IgD-negative memory B cell (primary cell): Measurements from ENCODE around the gene SWAP70. TPM values are rescaled to one million over a fixed set of nuclear protein-coding genes. Genes with fewer than 3 reads are reported as not detected.

Experiments
- H3K27ac Mint-ChIP-seq, 3 donors: one replicate each; pipeline ENCODE4 v1.8.0; 2020 to 2022; ENCODE audit warnings: mild to moderate bottlenecking in 3 of 3, mixed read lengths in 3 of 3, moderate library complexity in 1 of 3
- H3K27me3 Mint-ChIP-seq: one replicate; pipeline ENCODE4 v1.8.0; 2021; ENCODE audit warnings: mixed read lengths
- H3K36me3 Mint-ChIP-seq: one replicate; pipeline ENCODE4 v1.8.0; 2020; ENCODE audit warnings: mild to moderate bottlenecking, mixed read lengths
- H3K4me1 Mint-ChIP-seq, 3 donors: one replicate each; pipeline ENCODE4 v1.8.0; 2020 to 2022; ENCODE audit warnings: mixed read lengths in 3 of 3, mild to moderate bottlenecking in 1 of 3
- H3K4me3 Mint-ChIP-seq, 4 donors: one replicate each; pipeline ENCODE4 v1.8.0; 2020 to 2022; ENCODE audit warnings: mild to moderate bottlenecking in 4 of 4, mixed read lengths in 4 of 4, moderate library complexity in 3 of 4
- H3K9me3 Mint-ChIP-seq, 3 donors: one replicate each; pipeline ENCODE4 v1.8.0; 2020 to 2021; ENCODE audit warnings: mixed read lengths in 3 of 3, mild to moderate bottlenecking in 1 of 3
- polyA plus RNA-seq: library from polyadenylated mRNA; unstranded; fragments of 300-500 nt; fragmentation: Illumina TruSeq; gene quantifications from one replicate; pipeline ENCODE4 v1.2.3, GENCODE V29; 2021

Gene SWAP70
- polyA plus RNA-seq, 1 donor from 2014 or later, result 298 TPM

GRCh38 chr11:9748361-9748970 lies 84.6 kb downstream of the SWAP70 start:
- Mint-ChIP-seq H3K27ac (peak overlapping the region; percentile 79 to 92 (median 92)), H3K9me3 (no peaks in the 10 kb centered on the region), H3K27me3 (no peaks in the 10 kb centered on the region), H3K4me1 (peaks cover 43 to 51% (median 47%) of the 10 kb centered on the region in 3 donors), H3K36me3 (peaks cover 11% of the 10 kb centered on the region), H3K4me3 (peak overlapping the region in 3 of 4 donors; percentile 42 to 64 (median 63))

DNA sequence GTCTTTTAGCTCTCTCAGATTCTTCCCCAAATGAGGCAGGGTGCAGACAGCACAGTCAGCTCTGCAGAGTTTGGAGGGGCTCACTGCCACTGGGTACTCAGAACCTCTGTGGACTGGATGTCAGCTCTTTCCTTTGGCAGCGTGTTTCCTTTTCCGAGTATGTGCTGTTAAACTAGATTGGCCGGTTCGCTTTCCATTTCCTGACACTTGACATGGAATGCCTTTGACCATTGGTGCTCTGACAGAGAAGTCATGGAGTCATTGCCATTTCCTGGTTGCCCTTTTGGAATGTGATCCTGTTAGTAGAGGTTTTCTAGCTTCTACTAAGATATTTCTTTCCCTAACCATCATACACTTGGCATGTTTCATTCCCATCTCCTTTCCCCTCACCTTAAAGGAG lies 86.7 kb downstream of the SWAP70 start:
- peak overlapping the region in 2 of 3 donors; percentile 7 to 39 for H3K27ac Mint-ChIP-seq
- H3K36me3 Mint-ChIP-seq, result peaks cover 9% of the 10 kb centered on the region
- no peak overlapping the region for H3K4me3 Mint-ChIP-seq
- H3K9me3 Mint-ChIP-seq, result no peaks in the 10 kb centered on the region
- no peaks in the 10 kb centered on the region for H3K27me3 Mint-ChIP-seq
- peaks cover 51 to 58% (median 52%) of the 10 kb centered on the region in 3 donors for H3K4me1 Mint-ChIP-seq

- peak overlapping the region in 2 of 3 donors; percentile 31 to 59 for H3K27ac Mint-ChIP-seq
- H3K27me3 Mint-ChIP-seq, result peaks cover 1% of the 10 kb centered on the region
- no peaks in the 10 kb centered on the region for H3K9me3 Mint-ChIP-seq
- H3K4me1 Mint-ChIP-seq, result peaks cover 49 to 58% (median 51%) of the 10 kb centered on the region in 3 donors
- peaks cover 6% of the 10 kb centered on the region for H3K36me3 Mint-ChIP-seq
- H3K4me3 Mint-ChIP-seq, result no peak overlapping the region
Measured at GRCh38 chr11:9752091-9752490, 88.2 kb downstream of the SWAP70 start.

- H3K4me1 Mint-ChIP-seq, result peaks cover 47 to 56% (median 48%) of the 10 kb centered on the region in 3 donors
- H3K27ac Mint-ChIP-seq, result peak overlapping the region; percentile 9 to 97 (median 96)
- peak overlapping the region in 1 of 4 donors; percentile 69 for H3K4me3 Mint-ChIP-seq
Measured at GRCh38 chr11:9753021-9753420, 89.1 kb downstream of the SWAP70 start.

DNA sequence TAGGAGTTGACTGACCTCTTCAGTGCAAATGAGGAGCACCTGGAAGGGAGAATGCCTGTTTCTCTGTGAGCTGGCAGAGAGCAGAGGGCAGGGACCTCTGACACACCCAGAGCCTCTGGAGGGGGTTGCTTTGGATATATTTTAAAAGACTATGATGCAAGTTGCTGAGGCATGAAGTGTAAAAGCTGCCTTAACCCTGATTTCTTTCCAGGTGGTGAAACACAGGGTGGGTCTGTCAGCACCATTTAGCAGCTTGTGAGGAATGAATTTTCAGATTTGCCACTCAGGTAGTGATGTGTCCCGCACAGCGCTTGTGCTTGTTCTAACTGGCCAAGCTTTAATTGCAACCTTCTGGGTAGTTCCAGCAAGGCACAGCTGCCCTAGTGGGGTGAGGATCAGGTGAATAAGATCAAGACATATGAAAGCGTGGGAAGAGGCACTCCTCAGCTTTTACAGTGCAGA lies 90.2 kb downstream of the SWAP70 start:
- peak overlapping the region in 3 of 4 donors; percentile 34 to 81 (median 80) for H3K4me3 Mint-ChIP-seq
- peak overlapping the region; percentile 96 to 99 (median 97) for H3K27ac Mint-ChIP-seq
- no peaks in the 10 kb centered on the region for H3K9me3 Mint-ChIP-seq
- peaks cover 1% of the 10 kb centered on the region for H3K27me3 Mint-ChIP-seq
- peaks cover 40 to 49% (median 44%) of the 10 kb centered on the region in 3 donors for H3K4me1 Mint-ChIP-seq
- H3K36me3 Mint-ChIP-seq, result no peaks in the 10 kb centered on the region

More at GRCh38 chr11:9753021-9753420, 89.1 kb downstream of the SWAP70 start:
- Mint-ChIP-seq H3K36me3 (peaks cover 6% of the 10 kb centered on the region), H3K9me3 (no peaks in the 10 kb centered on the region), H3K27me3 (peaks cover 1% of the 10 kb centered on the region)

DNA sequence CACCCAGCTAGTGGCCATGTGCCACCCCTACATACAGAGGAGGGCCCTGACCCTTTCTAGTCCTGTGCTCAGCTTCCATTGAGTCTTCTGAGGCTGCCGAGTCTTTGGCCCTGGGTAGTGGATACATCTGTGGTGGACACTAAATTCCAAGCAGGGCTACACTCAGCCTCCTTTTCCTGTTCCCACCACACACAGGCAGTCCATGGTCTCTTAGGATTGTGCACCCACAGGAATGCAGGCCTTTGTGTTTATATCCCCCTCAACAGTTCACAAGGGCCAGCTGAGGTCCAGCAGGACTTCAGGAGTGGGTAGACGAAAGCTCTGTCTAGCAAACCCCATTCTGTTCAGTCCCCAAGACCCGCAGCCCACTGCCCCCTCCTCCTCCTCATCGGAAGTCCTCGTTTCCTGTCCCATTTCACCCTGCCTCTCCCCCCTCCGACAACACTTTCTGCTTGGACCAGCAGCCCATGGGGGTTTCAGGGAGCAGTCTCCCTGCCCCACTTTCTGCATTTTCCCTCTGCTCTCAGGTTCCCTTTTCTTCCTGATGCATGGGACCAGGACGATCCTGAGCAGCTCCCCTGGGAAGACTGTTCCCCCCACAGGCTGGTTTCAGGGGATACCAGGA lies 91.8 kb downstream of the SWAP70 start:
- no peaks in the 10 kb centered on the region for H3K36me3 Mint-ChIP-seq
- H3K4me3 Mint-ChIP-seq, result peak overlapping the region; percentile 38 to 90 (median 79)
- H3K9me3 Mint-ChIP-seq, result no peaks in the 10 kb centered on the region
- H3K27ac Mint-ChIP-seq, result peak overlapping the region; percentile 96 to 99 (median 97)
- H3K27me3 Mint-ChIP-seq, result peaks cover 3% of the 10 kb centered on the region
- peaks cover 49 to 61% (median 56%) of the 10 kb centered on the region in 3 donors for H3K4me1 Mint-ChIP-seq

DNA sequence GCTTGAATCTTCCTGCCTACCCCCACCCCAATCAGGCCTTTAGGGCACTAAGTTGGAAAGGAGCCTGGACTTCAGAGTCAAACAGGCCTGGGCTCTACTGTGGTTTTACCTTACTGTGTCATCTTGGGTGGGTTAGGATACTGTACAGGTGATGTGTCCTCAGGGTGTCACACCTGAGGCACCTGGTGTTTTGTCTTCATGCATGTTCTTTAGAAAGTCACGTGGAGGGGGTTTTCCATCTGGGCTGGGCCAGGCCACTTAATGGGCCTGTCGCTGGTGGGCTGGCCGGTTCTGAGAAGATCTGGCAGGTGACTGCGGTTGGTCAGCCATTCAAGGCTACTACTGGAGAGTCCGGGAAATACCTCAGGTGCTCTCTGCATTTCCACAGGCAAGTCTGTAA lies 92.6 kb downstream of the SWAP70 start:
- H3K27ac Mint-ChIP-seq, result peak overlapping the region; percentile 96 to 99 (median 97)
- no peaks in the 10 kb centered on the region for H3K9me3 Mint-ChIP-seq
- no peaks in the 10 kb centered on the region for H3K36me3 Mint-ChIP-seq
- H3K27me3 Mint-ChIP-seq, result peaks cover 3% of the 10 kb centered on the region
- peak overlapping the region; percentile 61 to 90 (median 79) for H3K4me3 Mint-ChIP-seq
- H3K4me1 Mint-ChIP-seq, result peaks cover 49 to 63% (median 56%) of the 10 kb centered on the region in 3 donors

- H3K9me3 Mint-ChIP-seq, result no peaks in the 10 kb centered on the region
- H3K4me3 Mint-ChIP-seq, result peak overlapping the region; percentile 78 to 94 (median 81)
- peaks cover 3% of the 10 kb centered on the region for H3K27me3 Mint-ChIP-seq
- H3K27ac Mint-ChIP-seq, result peak overlapping the region; percentile 96 to 99 (median 97)
- peaks cover 53 to 66% (median 56%) of the 10 kb centered on the region in 3 donors for H3K4me1 Mint-ChIP-seq
- H3K36me3 Mint-ChIP-seq, result no peaks in the 10 kb centered on the region
Measured at GRCh38 chr11:9756878-9757277, 93.0 kb downstream of the SWAP70 start.

DNA sequence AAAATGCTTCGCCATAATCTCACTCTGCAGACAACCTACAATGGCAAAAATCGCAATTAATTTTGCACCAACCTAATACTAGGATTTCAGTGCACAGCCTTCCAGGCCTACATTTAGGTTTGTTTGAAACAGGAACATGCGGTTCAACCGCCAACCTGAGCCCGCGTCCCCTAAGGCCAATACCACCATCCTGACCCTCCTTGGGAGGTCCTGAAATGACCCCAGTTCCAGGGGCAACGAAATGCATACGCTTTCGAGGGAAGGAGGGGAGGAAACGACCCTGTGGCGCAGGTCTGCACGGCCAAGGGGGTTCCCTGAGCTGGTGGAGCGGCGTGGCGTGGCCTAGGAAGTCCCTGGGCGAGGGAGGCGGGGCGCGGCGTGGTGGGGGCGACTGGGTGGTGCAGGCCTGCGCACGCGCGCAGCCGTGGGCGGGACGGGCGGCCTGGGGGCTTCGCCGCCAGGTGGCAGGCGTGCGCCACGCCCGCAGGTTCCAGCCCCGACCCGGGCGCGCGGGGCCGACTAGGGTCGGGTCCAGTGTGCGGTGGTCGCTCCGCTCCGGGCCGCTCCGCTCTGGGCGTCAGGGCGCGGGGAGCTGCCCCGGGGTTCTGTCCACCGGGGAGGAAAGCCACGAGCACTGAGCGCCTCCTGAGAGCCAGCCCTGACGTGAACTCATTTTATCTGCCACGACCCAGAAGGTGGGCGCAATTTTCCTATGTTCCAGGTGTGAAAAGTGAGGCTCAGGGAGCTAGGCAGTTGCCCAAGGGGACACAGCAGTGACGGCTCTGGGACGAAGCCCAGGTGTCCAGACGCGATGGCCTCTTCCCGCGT lies 94.1 kb downstream of the SWAP70 start:
- Mint-ChIP-seq H3K4me3 (peak overlapping the region; percentile 80 to 94 (median 90)), H3K4me1 (peaks cover 56 to 64% (median 57%) of the 10 kb centered on the region in 3 donors), H3K27me3 (peaks cover 3% of the 10 kb centered on the region), H3K9me3 (no peaks in the 10 kb centered on the region), H3K27ac (peak overlapping the region; percentile 96 to 99 (median 97)), H3K36me3 (peaks cover 2% of the 10 kb centered on the region)

- Mint-ChIP-seq H3K4me3 (peak overlapping the region; percentile 87 to 97 (median 92)), H3K4me1 (peaks cover 52 to 61% (median 52%) of the 10 kb centered on the region in 3 donors), H3K27ac (peak overlapping the region; percentile 93 to 97 (median 97)), H3K9me3 (no peaks in the 10 kb centered on the region), H3K27me3 (peaks cover 3% of the 10 kb centered on the region), H3K36me3 (peaks cover 2% of the 10 kb centered on the region)
Measured at GRCh38 chr11:9758637-9759518, 95.0 kb downstream of the SWAP70 start.

- Mint-ChIP-seq H3K27ac (peak overlapping the region; percentile 93 to 97 (median 97)), H3K9me3 (no peaks in the 10 kb centered on the region), H3K27me3 (peaks cover 3% of the 10 kb centered on the region), H3K4me3 (peak overlapping the region; percentile 87 to 97 (median 92)), H3K36me3 (peaks cover 2% of the 10 kb centered on the region), H3K4me1 (peaks cover 45 to 59% (median 48%) of the 10 kb centered on the region in 3 donors)
Measured at GRCh38 chr11:9759519-9760192, 95.8 kb downstream of the SWAP70 start.

DNA sequence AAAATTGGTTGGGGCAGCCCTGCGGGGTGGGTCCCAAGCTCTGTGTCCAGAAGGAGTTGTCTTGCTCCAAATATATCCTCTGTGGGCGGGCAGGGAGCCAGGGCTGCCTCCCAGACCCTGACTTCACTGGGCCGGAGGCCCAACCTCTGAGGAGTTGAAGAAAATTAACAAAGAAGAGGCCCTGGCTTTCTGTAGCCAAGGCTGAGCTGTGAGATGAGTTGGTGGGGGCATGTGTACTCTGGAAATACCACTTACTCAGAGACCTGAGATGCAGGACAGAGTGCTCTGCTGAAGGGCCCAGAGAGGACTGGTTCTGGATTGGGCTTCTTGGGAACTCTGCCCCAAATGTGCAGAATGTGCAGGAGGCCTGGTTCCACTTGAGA lies 96.3 kb downstream of the SWAP70 start:
- Mint-ChIP-seq H3K27ac (peak overlapping the region in 2 of 3 donors; percentile 97), H3K4me1 (peaks cover 41 to 59% (median 48%) of the 10 kb centered on the region in 3 donors), H3K4me3 (peak overlapping the region in 2 of 4 donors; percentile 10 to 95), H3K36me3 (peaks cover 2% of the 10 kb centered on the region), H3K27me3 (peaks cover 3% of the 10 kb centered on the region), H3K9me3 (no peaks in the 10 kb centered on the region)

DNA sequence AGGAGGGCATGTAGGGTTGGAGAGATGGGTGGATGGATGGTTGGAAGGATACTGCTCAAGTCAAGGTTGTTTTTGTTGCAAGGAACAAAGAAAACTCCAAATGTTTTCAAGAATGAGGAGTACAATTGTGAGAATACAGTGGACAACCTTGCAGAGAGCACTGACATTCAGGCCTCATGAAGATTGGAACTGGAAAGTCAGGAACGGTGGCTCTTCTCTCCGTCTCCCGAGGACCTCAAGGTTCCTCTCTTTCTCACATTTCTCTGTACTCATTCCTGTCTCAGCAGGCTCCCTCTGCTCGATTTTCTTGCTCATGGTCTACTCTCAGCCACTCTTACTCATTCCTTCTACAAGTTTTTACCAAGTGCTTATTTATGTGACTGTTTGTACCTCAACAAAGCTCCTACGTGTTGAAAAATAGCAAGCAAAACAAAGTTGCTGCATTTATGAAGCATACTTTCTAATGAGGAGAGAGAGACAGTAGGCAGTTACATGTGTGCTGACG lies 97.6 kb downstream of the SWAP70 start:
- peak overlapping the region in 1 of 3 donors; percentile 13 for H3K27ac Mint-ChIP-seq
- peaks cover 2% of the 10 kb centered on the region for H3K27me3 Mint-ChIP-seq
- peak overlapping the region in 2 of 4 donors; percentile 25 to 61 for H3K4me3 Mint-ChIP-seq

More for the DNA sequence above, 97.6 kb downstream of the SWAP70 start:
- Mint-ChIP-seq H3K9me3 (no peaks in the 10 kb centered on the region), H3K4me1 (peaks cover 28 to 51% (median 39%) of the 10 kb centered on the region in 3 donors), H3K36me3 (peaks cover 2% of the 10 kb centered on the region)
